HepG2 (cell line): ENCODE results near the gene TMEM235. TPM values are rescaled to one million over a fixed set of nuclear protein-coding genes. Genes with fewer than 3 reads are reported as not detected.

Source experiments
- ATAC-seq: fragments of 200-7000 bp; cut with Tn5 transposase; 3 replicates; pipeline ENCODE4 v1.9.1; 2020; ENCODE audit warnings: mild to moderate bottlenecking, moderate library complexity
- BruUV-seq: library from RNA; stranded (reverse); fragments of 400-500 nt; replicated peaks from 2 replicates; lab custom pipeline; 2021; lab: Mats Ljungman, UMichigan
- CTCF ChIA-PET: fragments of 300-600 bp; formaldehyde crosslinking; extraction: SDS; loops from one replicate; lab custom pipeline; 2021; ENCODE audit warnings: low total read pairs, inconsistent platforms, low intra/inter-chr PET ratio; lab: Yijun Ruan, JAX
- POLR2A ChIA-PET: fragments of 350-600 bp; sonication (Branson Sonifier 250); formaldehyde crosslinking; loops from one replicate; lab custom pipeline; 2020; ENCODE audit warnings: antibody characterized with exemption, inconsistent platforms; lab: Yijun Ruan, JAX
- DNase-seq: peaks from one replicate; pipeline ENCODE4 v3.0.0-alpha.2; 2015; ENCODE audit warnings: low spot score
- FAIRE-seq: peaks from 3 replicates; lab custom pipeline; 2011; peaks lifted over from hg19 to GRCh38; lab: Jason Lieb, UNC
- H2AFZ ChIP-seq: one replicate; pipeline ENCODE4 v1.6.1; 2011; ENCODE audit warnings: low read length, inconsistent platforms
- H3K27ac ChIP-seq: fragments of 300-600 bp; 3 replicates; pipeline ENCODE4 v1.8.0; 2011; ENCODE audit warnings: mixed run types, mild to moderate bottlenecking, mixed read lengths, low read length, inconsistent platforms; ENCODE audit not compliant: insufficient read depth; ENCODE audit errors: extremely low read length
- H3K27me3 ChIP-seq, 2 experiments: fragments of 200-600 bp in 1 of 2; 2 replicates in 1 of 2; 3 replicates in 1 of 2; pipeline versions ENCODE4 v1.6.0 to v1.8.0; 2011; ENCODE audit warnings: low read length in 2 of 2, mild to moderate bottlenecking in 2 of 2, moderate library complexity in 2 of 2, inconsistent platforms in 1 of 2; ENCODE audit not compliant: insufficient read depth in 2 of 2, control insufficient read depth in 1 of 2
- H3K36me3 ChIP-seq, 2 experiments: fragments of 200-600 bp in 1 of 2; replicated peaks in 1 of 2; 2 replicates in 1 of 2; 3 replicates in 1 of 2; pipeline versions ENCODE4 v1.5.1 to v1.8.0; 2011; ENCODE audit warnings: low read length in 2 of 2, inconsistent platforms in 1 of 2; ENCODE audit not compliant: insufficient read depth in 2 of 2, control insufficient read depth in 1 of 2
- H3K4me1 ChIP-seq: 2 replicates; pipeline ENCODE4 v1.5.1; 2012; ENCODE audit warnings: low read length, inconsistent platforms; ENCODE audit not compliant: insufficient read depth
- H3K4me2 ChIP-seq: 2 replicates; pipeline ENCODE4 v1.6.0; 2011; ENCODE audit warnings: low read depth, low read length, inconsistent platforms
- H3K4me3 ChIP-seq, 3 experiments: fragments of 200-600 bp in 1 of 3; sonication (generic), shearing (Covaris generic) in 1 of 3; replicated peaks in 1 of 3; 2 replicates each; pipeline ENCODE4 v1.5.1; 2011 to 2016; ENCODE audit warnings: low read length in 3 of 3, inconsistent platforms in 2 of 3, low read depth in 2 of 3, mild to moderate bottlenecking in 2 of 3, control low read depth in 1 of 3, mixed read lengths in 1 of 3; ENCODE audit not compliant: insufficient read depth in 1 of 3
- H3K79me2 ChIP-seq: one replicate; pipeline ENCODE4 v1.6.1; 2011; ENCODE audit warnings: low read length, inconsistent platforms; ENCODE audit not compliant: insufficient read depth
- H3K9ac ChIP-seq: 2 replicates; pipeline ENCODE4 v1.6.0; 2011; ENCODE audit warnings: mild to moderate bottlenecking, low read depth, low read length, inconsistent platforms; ENCODE audit not compliant: insufficient read depth
- H3K9me3 ChIP-seq: 2 replicates; pipeline ENCODE4 v1.5.1; 2012; ENCODE audit warnings: mild to moderate bottlenecking, low read length
- H4K20me1 ChIP-seq: 2 replicates; pipeline ENCODE4 v1.6.0; 2011; ENCODE audit warnings: inconsistent platforms, mild to moderate bottlenecking, low read length, moderate library complexity; ENCODE audit not compliant: insufficient read depth
- CBX5 ChIP-seq: sonication (generic); formaldehyde crosslinking; IDR thresholded peaks from 2 replicates; pipeline ENCODE4 v1.4.0; 2020; ENCODE audit warnings: missing genetic modification reagents, borderline replicate concordance
- FOXA3 ChIP-seq: IDR thresholded peaks from 2 replicates; pipeline ENCODE4 v1.6.1; 2016; ENCODE audit warnings: missing genetic modification reagents, missing compliant biosample characterization
- HNRNPL ChIP-seq: fragments of 200-400 bp; formaldehyde crosslinking; IDR thresholded peaks from 2 replicates; pipeline ENCODE4 v1.6.1; 2017; ENCODE audit warnings: mild to moderate bottlenecking, low read depth, low read length
- MAZ ChIP-seq, 2 experiments: sonication (generic) in 1 of 2; formaldehyde crosslinking in 1 of 2; IDR thresholded peaks; 2 replicates each; pipeline versions ENCODE4 v1.5.0 to v1.6.1; 2012 to 2020; ENCODE audit warnings: low read depth in 2 of 2, mild to moderate bottlenecking in 2 of 2, borderline replicate concordance in 1 of 2, improper control_type of control experiment in 1 of 2, low read length in 1 of 2, missing genetic modification reagents in 1 of 2, moderate library complexity in 1 of 2
- NCOA2 ChIP-seq: sonication (generic); formaldehyde crosslinking; IDR thresholded peaks from 2 replicates; pipeline ENCODE4 v1.8.0; 2022; ENCODE audit warnings: inconsistent platforms
- NR1H2 ChIP-seq: sonication (generic); formaldehyde crosslinking; IDR thresholded peaks from 2 replicates; pipeline ENCODE4 v1.8.1; 2022; ENCODE audit warnings: low read depth, missing genetic modification reagents, borderline replicate concordance
- PATZ1 ChIP-seq: sonication (generic); formaldehyde crosslinking; IDR thresholded peaks from 2 replicates; pipeline ENCODE4 v1.4.0; 2020; ENCODE audit warnings: missing genetic modification reagents
- TBP ChIP-seq: sonication (generic); formaldehyde crosslinking; IDR thresholded peaks from 2 replicates; pipeline ENCODE4 v1.5.0; 2020; ENCODE audit warnings: missing genetic modification reagents
- TBX2 ChIP-seq: sonication (generic); formaldehyde crosslinking; IDR thresholded peaks from 2 replicates; pipeline ENCODE4 v1.5.0; 2020; ENCODE audit warnings: missing genetic modification reagents, mild to moderate bottlenecking, borderline replicate concordance
- THAP8 ChIP-seq: sonication (generic); formaldehyde crosslinking; IDR thresholded peaks from 2 replicates; pipeline ENCODE4 v1.5.1; 2020; ENCODE audit warnings: missing genetic modification reagents, mild to moderate bottlenecking, borderline replicate concordance
- ZBTB43 ChIP-seq: sonication (generic); formaldehyde crosslinking; conservative IDR thresholded peaks from 2 replicates; pipeline ENCODE4 v1.4.0; 2020; ENCODE audit warnings: missing genetic modification reagents
- ZNF10 ChIP-seq: sonication (generic); formaldehyde crosslinking; IDR thresholded peaks from 2 replicates; pipeline ENCODE4 v1.4.0; 2020; ENCODE audit warnings: mild to moderate bottlenecking, low read depth, missing genetic modification reagents, borderline replicate concordance
- ZNF256 ChIP-seq: sonication (generic); formaldehyde crosslinking; conservative IDR thresholded peaks from 2 replicates; pipeline ENCODE4 v1.4.0; 2020; ENCODE audit warnings: missing genetic modification reagents
- ZNF33A ChIP-seq: sonication (generic); formaldehyde crosslinking; IDR thresholded peaks from 2 replicates; pipeline ENCODE4 v1.5.1; 2020; ENCODE audit warnings: missing genetic modification reagents, mild to moderate bottlenecking, moderate library complexity, borderline replicate concordance
- WGBS: methylation state at CpG from one replicate; pipeline ENCODE4 v1.1.6; 2017; ENCODE audit warnings: low lambda C conversion rate; 5-methylcytosine and 5-hydroxymethylcytosine counted together
- in situ Hi-C: cut with HindIII; loops from 2 replicates; pipeline ENCODE4 v1.10.0; 2017; ENCODE audit warnings: low pct_unique_long_range_greater_than_20kb; ENCODE audit not compliant: extremely low pct_ligation_motif_present
- intact Hi-C: fragments of 100-400 bp; cut with micrococcal nuclease; formaldehyde crosslinking; loops from one replicate; pipeline ENCODE4 v1.10.0; 2022; ENCODE audit not compliant: unreplicated experiment
- polyA plus RNA-seq, 8 experiments: library from polyadenylated mRNA; depleted of rRNA in 3 of 8; stranded (reverse) in 7 of 8; unstranded in 1 of 8; fragments of >200 nt; fragmentation: Illumina TruSeq in 4 of 8; extraction: Trizol in 4 of 8; gene quantifications; 2 replicates each; pipeline versions ENCODE4 v1.2.1 to v1.2.3, GENCODE V29; 2011 to 2016; ENCODE audit warnings: low read depth in 4 of 8, missing spikeins in 1 of 8, mixed read lengths in 1 of 8; ENCODE audit not compliant: insufficient read depth in 1 of 8
- total RNA-seq, 5 experiments: library from RNA; depleted of rRNA; stranded (reverse); fragments of >200 nt; fragmentation: Illumina TruSeq; extraction: Trizol; gene quantifications; 2 replicates each; pipeline ENCODE4 v1.2.3, GENCODE V29; 2016; ENCODE audit warnings: low read depth in 1 of 5

TMEM235 gene
- total and polyA plus RNA-seq, 2 of the 13 experiments (the other 11 are each of a cell fraction or from before 2014, with no cell fraction given) = not detected

GRCh38 chr17:78289802-78290363 is 58.5 kb downstream of the TMEM235 start:
- no peaks in the 10 kb centered on the region for H3K36me3 ChIP-seq
- in situ Hi-C loops = loop anchor here (5.0 kb wide), 1 partner anchor 132 kb away; no protein-coding TSS in a partner anchor
- peaks cover 6 to 41% of the 10 kb centered on the region in 2 experiments for H3K27me3 ChIP-seq
- no peaks in the 10 kb centered on the region for H3K79me2 ChIP-seq
- no peak overlapping the region for H3K27ac ChIP-seq
- no peak overlapping the region for H3K4me3 ChIP-seq
- no peaks in the 10 kb centered on the region; the same call in 1 of the 2 replicates for H4K20me1 ChIP-seq
- POLR2A ChIA-PET = no interaction called here
- CTCF ChIA-PET = interaction anchor here (2.5 kb wide), 1 partner anchor 132 kb away, joined by 28 read pairs; no protein-coding TSS in a partner anchor
- H2AFZ ChIP-seq = no peak overlapping the region
- peak; percentile 71 for DNase-seq
- intact Hi-C loops = loop anchor here (1.0 kb wide), 1 partner anchor 132 kb away; no protein-coding TSS in a partner anchor
- no peaks in the 10 kb centered on the region for H3K9me3 ChIP-seq
- peaks cover 20% of the 10 kb centered on the region for H3K4me1 ChIP-seq
- ATAC-seq = peak; percentile 88
- 20% methylated on average over 15 of the region's 15 CpGs for WGBS
- no peak overlapping the region for H3K4me2 ChIP-seq
- no peak overlapping the region for H3K9ac ChIP-seq
- FAIRE-seq = peak; percentile 99
- no TSS peak for BruUV-seq
- TF ChIP-seq TBP (no peak), CBX5 (CRISPR knock-in tag) (no peak; the same call in 1 of the 2 replicates), NCOA2 (CRISPR knock-in tag) (no peak), MAZ (IDR thresholded peaks at IDR 0.05; ENCODE audit: borderline replicate concordance, low read depth, low read length) (no peak), MAZ (CRISPR knock-in tag; IDR thresholded peaks at IDR 0.05; ENCODE audit: low read depth) (0 out of 2 replicates have a peak, but pooled peaks have one; percentile 6), ZBTB43 (CRISPR knock-in tag) (peak; percentile 67), NR1H2 (no peak), ZNF33A (CRISPR knock-in tag) (no peak), TBX2 (CRISPR knock-in tag) (no peak), HNRNPL (0 out of 2 replicates have a peak, but pooled peaks have one; percentile 26), ZNF256 (CRISPR knock-in tag) (no peak), PATZ1 (CRISPR knock-in tag) (0 out of 2 replicates have a peak, but pooled peaks have one; percentile 39), ZNF10 (CRISPR knock-in tag) (no peak), FOXA3 (0 out of 2 replicates have a peak, but pooled peaks have one; percentile 18), THAP8 (CRISPR knock-in tag) (no peak)
